Calu3 (cell line): ENCODE data around the gene CACNA1E. TPM values are rescaled to one million over a fixed set of nuclear protein-coding genes. Genes with fewer than 3 reads are reported as not detected.
"Not testable (repeated sequence)": the region's sequence is repeated elsewhere in the genome, so short reads cannot be mapped to it uniquely, and the experiment has no call there.

Experiments used
- BruUV-seq: library from RNA; stranded (reverse); fragments of 400-500 nt; replicated peaks from 2 replicates; lab custom pipeline; 2021; lab: Mats Ljungman, UMichigan
- CTCF ChIA-PET: fragments of 300-600 bp; sonication (Branson Sonifier 250); formaldehyde crosslinking; loops from one replicate; lab custom pipeline; 2022; ENCODE audit warnings: antibody characterized with exemption; lab: Charles Lee
- DNase-seq: peaks from one replicate; pipeline ENCODE4 v3.0.0; 2022
- H3K27ac Mint-ChIP-seq: one replicate; pipeline ENCODE4 v1.8.0; 2022; ENCODE audit warnings: mixed read lengths; ENCODE audit not compliant: unreplicated experiment
- H3K27me3 Mint-ChIP-seq: one replicate; pipeline ENCODE4 v1.8.0; 2022; ENCODE audit warnings: mixed read lengths; ENCODE audit not compliant: unreplicated experiment
- H3K36me3 Mint-ChIP-seq: one replicate; pipeline ENCODE4 v1.8.0; 2022; ENCODE audit warnings: mild to moderate bottlenecking, moderate library complexity, mixed read lengths; ENCODE audit not compliant: insufficient read depth, unreplicated experiment
- H3K4me1 Mint-ChIP-seq: one replicate; pipeline ENCODE4 v1.8.0; 2022; ENCODE audit warnings: mild to moderate bottlenecking, low read depth, mixed read lengths; ENCODE audit not compliant: unreplicated experiment
- H3K4me3 Mint-ChIP-seq: one replicate; pipeline ENCODE4 v1.8.0; 2022; ENCODE audit warnings: mild to moderate bottlenecking, low read depth, moderate library complexity, mixed read lengths; ENCODE audit not compliant: unreplicated experiment
- H3K9me3 Mint-ChIP-seq: one replicate; pipeline ENCODE4 v1.8.0; 2022; ENCODE audit warnings: low read depth, mixed read lengths; ENCODE audit not compliant: unreplicated experiment
- CTCF ChIP-seq: fragments of 200-600 bp; IDR thresholded peaks from one replicate; pipeline ENCODE4 v1.8.0; 2022; ENCODE audit warnings: antibody characterized with exemption; ENCODE audit not compliant: unreplicated experiment
- intact Hi-C: fragments of 100-400 bp; cut with micrococcal nuclease; formaldehyde crosslinking; loops from one replicate; pipeline ENCODE4 v1.10.0; 2022; ENCODE audit not compliant: unreplicated experiment
- total RNA-seq: library from RNA; stranded (reverse); gene quantifications from 2 replicates; pipeline ENCODE4 v1.2.3, GENCODE V29; 2022

CACNA1E gene
- total RNA-seq, 1 experiment from 2014 or later: not detected

- CTCF ChIA-PET: interaction anchor here (0.7 kb wide), 1 partner anchor 101 kb away, joined by 3 read pairs; no protein-coding TSS in a partner anchor
- no TSS peak for BruUV-seq
- Mint-ChIP-seq H3K4me1 (no peaks in the 10 kb centered on the region), H3K36me3 (no peaks in the 10 kb centered on the region), H3K4me3 (no peak overlapping the region), H3K27me3 (peaks cover 80% of the 10 kb centered on the region), H3K27ac (no peak overlapping the region), H3K9me3 (no peaks in the 10 kb centered on the region)
- DNase-seq: no peak
- no peak for TF ChIP-seq CTCF
- intact Hi-C loops: no loop called here
These were observed 58.1 kb downstream of the CACNA1E start for GRCh38 chr1:181541458-181541857.

- peaks cover 85% of the 10 kb centered on the region for H3K27me3 Mint-ChIP-seq
- TF ChIP-seq CTCF: no peak
- CTCF ChIA-PET: no interaction called here
- H3K4me1 Mint-ChIP-seq: no peaks in the 10 kb centered on the region
- H3K36me3 Mint-ChIP-seq: no peaks in the 10 kb centered on the region
- intact Hi-C loops: no loop called here
- no TSS peak for BruUV-seq
- no peak overlapping the region for H3K27ac Mint-ChIP-seq
- no peak for DNase-seq
- no peak overlapping the region for H3K4me3 Mint-ChIP-seq
- H3K9me3 Mint-ChIP-seq: no peaks in the 10 kb centered on the region
These were observed 58.6 kb downstream of the CACNA1E start for GRCh38 chr1:181541947-181542346.

- DNase-seq, BruUV-seq, H3K9me3 Mint-ChIP-seq, intact Hi-C loops, CTCF ChIA-PET, H3K27ac Mint-ChIP-seq, H3K4me1 Mint-ChIP-seq, H3K36me3 Mint-ChIP-seq, H3K4me3 Mint-ChIP-seq: not testable (repeated sequence)
- H3K27me3 Mint-ChIP-seq: peaks cover 90% of the 10 kb centered on the region
These were observed 59.1 kb downstream of the CACNA1E start for GRCh38 chr1:181542406-181542805.

- H3K27ac Mint-ChIP-seq: no peak overlapping the region
- CTCF ChIA-PET: no interaction called here
- no TSS peak for BruUV-seq
- no peak for DNase-seq
- TF ChIP-seq CTCF: no peak
- H3K4me3 Mint-ChIP-seq: no peak overlapping the region
- H3K9me3 Mint-ChIP-seq: no peaks in the 10 kb centered on the region
- no peaks in the 10 kb centered on the region for H3K36me3 Mint-ChIP-seq
- intact Hi-C loops: no loop called here
- H3K4me1 Mint-ChIP-seq: no peaks in the 10 kb centered on the region
- peaks cover 87% of the 10 kb centered on the region for H3K27me3 Mint-ChIP-seq
These were observed 62.1 kb downstream of the CACNA1E start for GRCh38 chr1:181545395-181545794.

- BruUV-seq: no TSS peak
- no peak overlapping the region for H3K4me3 Mint-ChIP-seq
- no peaks in the 10 kb centered on the region for H3K36me3 Mint-ChIP-seq
- H3K27ac Mint-ChIP-seq: no peak overlapping the region
- intact Hi-C loops: no loop called here
- no peaks in the 10 kb centered on the region for H3K4me1 Mint-ChIP-seq
- CTCF ChIA-PET: no interaction called here
- H3K27me3 Mint-ChIP-seq: peaks cover 67% of the 10 kb centered on the region
- DNase-seq: no peak
- TF ChIP-seq CTCF: no peak
- H3K9me3 Mint-ChIP-seq: no peaks in the 10 kb centered on the region
These were observed 65.2 kb downstream of the CACNA1E start for GRCh38 chr1:181548497-181548896.
